Measurements from ENCODE around the gene CCER1. TPM values are rescaled to one million over a fixed set of nuclear protein-coding genes. Genes with fewer than 3 reads are reported as not detected.

CCER1 gene
- polyA plus RNA-seq, 1 donor: not detected

GRCh38 chr12:90920222-90920621 lies 34.8 kb downstream of the CCER1 start:
- DNase-seq (ENCODE audit: low read depth): no peak

GRCh38 chr12:90917431-90917830 lies 37.5 kb downstream of the CCER1 start:
- DNase-seq (ENCODE audit: low read depth): no peak

- no peak for DNase-seq (ENCODE audit: low read depth)
These were observed 38.5 kb downstream of the CCER1 start for GRCh38 chr12:90916516-90916915.

- no peak for DNase-seq (ENCODE audit: low read depth)
These were observed 39.6 kb downstream of the CCER1 start for GRCh38 chr12:90915353-90915752.

GRCh38 chr12:90910958-90911357 lies 44.0 kb downstream of the CCER1 start:
- no peak for DNase-seq (ENCODE audit: low read depth)

GRCh38 chr12:90909069-90909770 lies 45.8 kb downstream of the CCER1 start:
- no peak for DNase-seq (ENCODE audit: low read depth)

GRCh38 chr12:90908465-90908864 lies 46.5 kb downstream of the CCER1 start:
- DNase-seq (ENCODE audit: low read depth): no peak

GRCh38 chr12:90905691-90906370 lies 49.1 kb downstream of the CCER1 start:
- DNase-seq (ENCODE audit: low read depth): no peak

- no peak for DNase-seq (ENCODE audit: low read depth)
These were observed 52.4 kb downstream of the CCER1 start for GRCh38 chr12:90902596-90902995.

Other genes starting within 250 kb of the CCER1 start
- gene EPYC, start 49.8 kb upstream of the CCER1 start, polyA plus RNA-seq (ENCODE audit: insufficient read length): not detected
- 38.1 TPM for gene KERA, start 102.8 kb upstream of the CCER1 start, polyA plus RNA-seq (ENCODE audit: insufficient read length)
- 507 TPM for gene LUM, start 156.3 kb upstream of the CCER1 start, polyA plus RNA-seq (ENCODE audit: insufficient read length)
- gene DCN, start 227.6 kb upstream of the CCER1 start, polyA plus RNA-seq (ENCODE audit: insufficient read length): 1,348 TPM